Ishikawa (cell line): Measurements from ENCODE around the gene PELO.

ENCODE experiments used
- CREB1 ChIP-seq: IDR thresholded peaks from 2 replicates; pipeline ENCODE4 v1.6.1; 2012; ENCODE audit warnings: low read depth
- EGR1 ChIP-seq: IDR thresholded peaks from 2 replicates; pipeline ENCODE4 v1.6.1; 2012
- EP300 ChIP-seq: IDR thresholded peaks from 2 replicates; pipeline ENCODE4 v1.6.1; 2012; ENCODE audit warnings: borderline replicate concordance
- RAD21 ChIP-seq: IDR thresholded peaks from 2 replicates; pipeline ENCODE4 v1.6.1; 2012; ENCODE audit warnings: low read depth
- TCF12 ChIP-seq: IDR thresholded peaks from 2 replicates; pipeline ENCODE4 v1.6.1; 2012; ENCODE audit warnings: low read depth
- YY1 ChIP-seq: IDR thresholded peaks from 2 replicates; pipeline ENCODE4 v1.6.1; 2012; ENCODE audit warnings: low read depth
- ZBTB7A ChIP-seq: IDR thresholded peaks from 2 replicates; pipeline ENCODE4 v1.6.1; 2012; ENCODE audit warnings: low read depth
- TF ChIP-seq, protein P1 (sequence below): IDR thresholded peaks from 2 replicates; pipeline ENCODE4 v1.6.1; 2012
- TF ChIP-seq, protein P2 (sequence below): IDR thresholded peaks from 2 replicates; pipeline ENCODE4 v1.6.1; 2012

DNA sequence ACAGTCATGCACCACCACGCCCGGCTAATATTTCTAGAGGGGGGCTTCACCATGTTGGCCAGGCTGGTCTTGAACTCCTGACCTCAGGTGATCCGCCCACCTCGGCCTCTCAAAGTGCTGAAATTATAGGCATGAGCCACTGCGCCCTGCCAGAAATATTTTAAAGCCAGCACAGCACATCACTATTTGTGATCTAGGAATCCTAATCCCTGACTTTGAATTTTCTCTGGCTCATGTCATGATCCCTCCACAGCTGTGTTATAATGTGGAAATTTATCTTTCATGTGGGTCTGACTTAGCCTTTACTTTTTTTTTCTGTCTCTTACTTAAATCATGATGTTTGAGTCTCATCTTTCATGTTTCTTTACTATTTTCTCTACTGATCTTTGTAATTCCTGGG is 18.7 kb upstream of the PELO start:
- TF ChIP-seq TCF12 (no peak), YY1 (no peak), RAD21 (no peak), CREB1 (no peak), EP300 (no peak), ZBTB7A (no peak), EGR1 (no peak)
- TF ChIP-seq, protein P1, sequence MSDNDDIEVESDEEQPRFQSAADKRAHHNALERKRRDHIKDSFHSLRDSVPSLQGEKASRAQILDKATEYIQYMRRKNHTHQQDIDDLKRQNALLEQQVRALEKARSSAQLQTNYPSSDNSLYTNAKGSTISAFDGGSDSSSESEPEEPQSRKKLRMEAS: no peak
- TF ChIP-seq, protein P2, sequence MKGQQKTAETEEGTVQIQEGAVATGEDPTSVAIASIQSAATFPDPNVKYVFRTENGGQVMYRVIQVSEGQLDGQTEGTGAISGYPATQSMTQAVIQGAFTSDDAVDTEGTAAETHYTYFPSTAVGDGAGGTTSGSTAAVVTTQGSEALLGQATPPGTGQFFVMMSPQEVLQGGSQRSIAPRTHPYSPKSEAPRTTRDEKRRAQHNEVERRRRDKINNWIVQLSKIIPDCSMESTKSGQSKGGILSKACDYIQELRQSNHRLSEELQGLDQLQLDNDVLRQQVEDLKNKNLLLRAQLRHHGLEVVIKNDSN: no peak
